Stimulated activated naive CD8-positive, alpha-beta T cell treated with anti-CD3 and anti-CD28 coated beads, Interleukin-15, Interleukin-2, amounts not matched to agents 100 ng/mL and 50 ng/mL, for 24 hours (primary cell): ENCODE measurements around the gene RAPGEF1.

ENCODE experiments used
- H3K27ac Mint-ChIP-seq: one replicate; pipeline ENCODE4 v1.8.0; 2021; ENCODE audit warnings: mild to moderate bottlenecking, mixed read lengths
- H3K27me3 Mint-ChIP-seq: one replicate; pipeline ENCODE4 v1.8.0; 2021; ENCODE audit warnings: mixed read lengths
- H3K36me3 Mint-ChIP-seq: one replicate; pipeline ENCODE4 v1.8.0; 2021; ENCODE audit warnings: low read depth, mixed read lengths
- H3K4me1 Mint-ChIP-seq: one replicate; pipeline ENCODE4 v1.8.0; 2021; ENCODE audit warnings: low read depth, mixed read lengths
- H3K4me3 Mint-ChIP-seq: one replicate; pipeline ENCODE4 v1.8.0; 2021; ENCODE audit warnings: mild to moderate bottlenecking, mixed read lengths
- H3K9me3 Mint-ChIP-seq: one replicate; pipeline ENCODE4 v1.8.0; 2021; ENCODE audit warnings: mixed read lengths

RAPGEF1 gene

DNA sequence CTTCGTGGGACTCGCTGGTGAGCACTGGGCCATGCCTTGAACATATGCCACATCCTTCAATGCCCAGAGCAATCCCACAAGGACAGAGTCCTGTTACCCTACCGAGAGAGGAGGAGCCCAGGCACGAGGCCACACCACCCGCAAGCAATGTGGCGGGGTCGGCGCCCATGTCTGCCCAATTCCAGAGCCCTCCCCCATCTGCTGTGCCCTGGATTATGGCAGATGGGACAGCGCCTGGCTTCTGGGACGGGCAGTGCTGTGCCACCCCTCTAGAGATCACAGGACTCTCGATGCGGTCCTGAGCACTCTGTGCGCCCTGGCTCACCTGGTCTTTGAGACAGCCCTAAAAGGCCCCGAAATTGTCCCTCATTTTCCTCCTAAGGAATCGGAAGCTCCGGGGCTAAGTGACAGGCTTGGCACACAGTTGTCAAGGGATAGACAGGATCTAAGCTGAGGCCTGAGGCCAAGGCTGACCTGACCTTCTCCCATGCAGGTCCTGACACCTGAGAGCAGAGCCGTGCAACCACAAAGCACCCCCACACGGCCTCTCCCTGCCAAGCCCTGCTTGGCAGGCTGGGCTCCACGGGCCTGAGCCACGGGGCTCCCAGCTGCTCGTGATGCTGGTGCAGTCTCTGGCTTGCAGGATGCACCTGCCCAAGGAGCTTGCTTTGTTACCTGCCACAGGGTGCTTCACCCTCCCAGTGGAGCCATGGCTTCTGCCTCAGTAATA is 145.8 kb downstream of the RAPGEF1 start:
- Mint-ChIP-seq H3K4me3 (no peak overlapping the region), H3K27me3 (no peaks in the 10 kb centered on the region), H3K27ac (no peak overlapping the region), H3K4me1 (peaks cover 18% of the 10 kb centered on the region), H3K36me3 (peaks cover 38% of the 10 kb centered on the region), H3K9me3 (no peaks in the 10 kb centered on the region)

DNA sequence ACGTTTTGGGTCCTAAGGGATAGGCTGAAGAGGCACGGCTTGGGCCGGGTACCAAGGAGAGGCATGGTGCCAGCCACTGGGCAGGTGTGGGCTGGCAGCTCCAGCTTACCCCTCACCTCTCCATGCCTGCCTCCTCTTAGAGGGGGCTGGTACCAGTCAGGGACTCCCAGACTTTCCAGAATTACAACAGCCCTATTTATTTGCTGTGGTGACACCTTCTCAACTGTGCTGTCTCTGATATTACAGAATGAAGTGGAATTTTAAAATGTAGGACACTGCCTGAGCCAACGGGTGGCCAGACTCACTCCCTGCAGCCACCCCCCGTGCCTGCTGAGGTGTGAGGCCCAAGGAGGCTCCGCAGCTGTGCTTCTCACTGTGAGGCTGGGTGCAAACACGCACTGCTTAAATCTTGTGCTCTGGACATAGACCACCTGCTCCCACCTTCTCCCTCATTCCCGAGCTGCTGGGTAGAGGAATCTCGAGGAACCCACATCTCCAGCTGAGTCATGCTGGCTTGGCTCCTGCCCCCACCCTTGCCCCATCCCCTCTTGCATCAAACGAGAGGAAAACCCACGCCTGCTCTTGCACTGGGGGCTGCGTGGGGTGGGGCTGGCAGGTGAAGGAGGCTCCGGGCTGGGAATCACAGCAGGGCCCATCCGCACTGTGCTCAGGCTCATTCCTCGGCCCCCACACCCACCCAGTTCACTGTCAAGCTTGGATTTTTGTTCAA is 146.6 kb downstream of the RAPGEF1 start:
- Mint-ChIP-seq H3K4me1 (peaks cover 18% of the 10 kb centered on the region), H3K4me3 (no peak overlapping the region), H3K27ac (no peak overlapping the region), H3K9me3 (no peaks in the 10 kb centered on the region), H3K36me3 (peaks cover 42% of the 10 kb centered on the region), H3K27me3 (no peaks in the 10 kb centered on the region)

DNA sequence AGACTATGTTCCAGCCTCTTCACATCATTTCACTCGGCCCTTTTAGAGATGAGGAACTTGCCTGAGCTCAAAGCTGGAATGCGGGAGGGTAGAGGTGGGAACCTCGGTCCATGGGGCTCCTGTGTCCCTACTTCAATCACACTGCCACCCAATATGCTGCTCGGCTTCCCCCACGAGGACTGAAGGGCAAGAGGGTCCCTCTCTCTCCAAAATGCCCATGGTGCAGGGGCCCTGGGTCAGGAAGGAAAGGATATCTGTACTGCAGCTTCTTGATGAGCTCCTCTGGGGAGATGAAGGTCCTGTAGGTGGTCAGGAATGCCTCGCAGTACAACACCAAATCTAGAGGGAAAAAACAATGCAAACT is 148.0 kb downstream of the RAPGEF1 start:
- Mint-ChIP-seq H3K27ac (no peak overlapping the region), H3K27me3 (no peaks in the 10 kb centered on the region), H3K36me3 (peaks cover 50% of the 10 kb centered on the region), H3K9me3 (no peaks in the 10 kb centered on the region), H3K4me1 (peaks cover 23% of the 10 kb centered on the region), H3K4me3 (no peak overlapping the region)

DNA sequence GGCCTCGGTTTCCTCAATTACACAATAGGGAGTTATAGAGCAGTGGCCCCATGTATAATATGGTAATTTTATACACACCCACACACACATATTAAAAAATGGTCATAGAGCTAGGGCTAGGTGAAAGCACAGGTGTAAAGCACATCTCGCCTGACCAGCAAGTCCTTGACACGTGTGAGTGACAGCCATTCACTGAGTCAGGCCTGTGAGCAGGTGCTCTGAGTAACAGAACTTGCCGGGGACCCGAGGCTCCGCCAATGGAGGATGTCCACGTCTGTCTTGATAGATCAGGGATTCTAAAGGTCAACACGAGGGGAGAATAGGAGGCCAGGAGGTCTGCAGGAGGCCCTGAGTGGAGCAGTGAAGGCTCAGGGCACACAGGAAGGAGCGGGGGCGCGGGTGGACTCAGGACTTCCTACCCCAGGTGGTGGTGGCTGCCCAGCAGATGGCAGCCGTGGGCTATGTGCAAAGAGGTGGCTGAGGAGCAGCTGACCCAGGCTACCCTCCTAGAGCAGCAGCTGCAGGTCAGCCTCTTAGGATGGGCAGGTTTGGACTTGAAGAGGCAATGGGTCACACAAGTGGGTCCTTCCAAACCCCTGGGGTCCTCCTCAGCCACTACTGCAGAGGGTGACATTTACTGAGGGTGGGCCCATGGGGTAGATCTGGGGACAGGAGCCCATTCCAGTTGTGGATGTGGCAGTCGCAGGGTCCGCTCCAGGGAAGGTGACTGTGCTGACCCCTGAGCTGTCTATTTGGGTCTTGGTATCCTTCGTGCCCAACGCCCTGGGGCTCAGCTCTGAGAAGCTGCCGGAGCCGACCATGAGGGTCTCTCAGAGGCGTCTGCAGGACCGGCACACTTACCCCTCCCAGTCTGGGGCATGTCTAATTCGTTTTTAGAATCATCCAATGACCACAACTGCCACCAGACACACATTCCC is 148.7 kb downstream of the RAPGEF1 start:
- Mint-ChIP-seq H3K36me3 (peaks cover 48% of the 10 kb centered on the region), H3K4me1 (peaks cover 25% of the 10 kb centered on the region), H3K27ac (peak overlapping the region; percentile 46), H3K9me3 (no peaks in the 10 kb centered on the region), H3K27me3 (no peaks in the 10 kb centered on the region), H3K4me3 (peak overlapping the region; percentile 44)

DNA sequence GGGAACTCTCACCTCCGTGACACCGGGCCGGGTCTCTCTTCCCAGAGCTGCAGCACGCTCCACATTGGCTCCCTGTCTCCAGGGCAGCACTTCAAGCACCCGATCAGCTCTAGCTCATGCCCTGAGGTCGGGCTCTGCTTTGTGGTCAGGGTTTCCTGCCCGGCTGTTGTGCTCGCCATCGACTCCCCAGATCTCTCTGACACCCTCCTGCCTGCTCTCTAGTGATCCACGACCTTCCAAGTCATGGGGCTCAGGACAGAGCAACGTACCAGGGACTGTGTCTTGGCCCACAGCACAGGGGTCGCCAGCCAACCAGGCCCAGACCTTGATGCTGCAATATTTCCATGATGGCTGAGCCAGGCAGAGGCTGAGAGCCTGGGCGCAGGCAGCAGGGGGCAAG is 149.4 kb downstream of the RAPGEF1 start:
- H3K9me3 Mint-ChIP-seq = no peaks in the 10 kb centered on the region
- H3K4me3 Mint-ChIP-seq = no peak overlapping the region
- H3K4me1 Mint-ChIP-seq = peaks cover 33% of the 10 kb centered on the region
- peaks cover 44% of the 10 kb centered on the region for H3K36me3 Mint-ChIP-seq
- peak overlapping the region; percentile 46 for H3K27ac Mint-ChIP-seq
- H3K27me3 Mint-ChIP-seq = no peaks in the 10 kb centered on the region

DNA sequence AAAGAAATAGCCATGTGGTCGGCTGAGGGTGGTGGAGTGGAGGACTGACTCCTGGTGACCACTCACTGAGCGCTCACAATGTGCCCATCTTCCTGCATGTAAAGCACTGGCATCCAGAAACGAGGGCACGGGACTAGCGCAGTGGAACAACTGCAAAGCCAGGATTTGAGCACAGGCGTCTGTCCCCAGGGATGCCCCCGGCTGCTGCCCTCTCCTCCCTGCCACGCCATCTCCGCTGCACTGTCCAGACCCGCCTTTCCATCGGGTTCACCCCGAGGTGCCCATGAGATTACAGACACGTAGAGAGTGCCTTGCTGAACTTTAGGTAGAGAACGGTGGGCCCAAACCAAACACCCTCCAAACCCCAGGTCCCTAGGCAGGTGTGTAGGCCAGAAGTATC is 149.9 kb downstream of the RAPGEF1 start:
- H3K4me1 Mint-ChIP-seq = peaks cover 37% of the 10 kb centered on the region
- H3K27me3 Mint-ChIP-seq = no peaks in the 10 kb centered on the region
- no peaks in the 10 kb centered on the region for H3K9me3 Mint-ChIP-seq

DNA sequence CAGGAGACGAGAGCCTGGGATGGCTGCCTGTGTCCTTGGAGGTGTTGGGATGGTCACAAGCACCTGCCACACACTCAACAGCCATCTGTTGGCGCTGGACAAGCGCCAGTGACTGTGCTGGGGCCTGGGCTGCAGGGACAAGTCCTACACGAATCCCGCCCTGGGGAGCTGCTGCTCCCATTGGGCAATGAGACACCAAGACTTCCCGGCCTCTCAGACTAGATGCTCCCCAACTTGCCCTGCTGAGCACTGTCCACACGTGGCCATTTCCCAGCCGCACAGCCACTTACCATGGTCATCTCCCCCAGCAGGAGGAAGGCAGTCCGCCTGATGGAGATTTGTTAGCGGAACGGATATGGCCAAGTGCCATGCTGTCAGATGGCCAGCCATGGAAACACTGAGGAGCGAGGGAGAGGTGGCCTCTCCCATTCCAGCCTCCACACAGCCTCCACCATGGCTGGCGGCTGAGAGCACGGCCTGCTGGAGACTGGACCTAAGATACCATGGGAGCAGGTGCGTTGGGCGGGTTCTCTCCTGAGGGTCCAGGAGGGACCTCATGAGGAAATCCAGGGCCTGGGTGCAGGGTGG is 150.7 kb downstream of the RAPGEF1 start:
- no peaks in the 10 kb centered on the region for H3K27me3 Mint-ChIP-seq
- H3K4me3 Mint-ChIP-seq = no peak overlapping the region
- H3K27ac Mint-ChIP-seq = no peak overlapping the region
- H3K36me3 Mint-ChIP-seq = peaks cover 49% of the 10 kb centered on the region
- H3K4me1 Mint-ChIP-seq = peaks cover 44% of the 10 kb centered on the region
- no peaks in the 10 kb centered on the region for H3K9me3 Mint-ChIP-seq

More for the DNA sequence above, 149.9 kb downstream of the RAPGEF1 start:
- Mint-ChIP-seq H3K4me3 (no peak overlapping the region), H3K27ac (peak overlapping the region; percentile 46), H3K36me3 (peaks cover 46% of the 10 kb centered on the region)

DNA sequence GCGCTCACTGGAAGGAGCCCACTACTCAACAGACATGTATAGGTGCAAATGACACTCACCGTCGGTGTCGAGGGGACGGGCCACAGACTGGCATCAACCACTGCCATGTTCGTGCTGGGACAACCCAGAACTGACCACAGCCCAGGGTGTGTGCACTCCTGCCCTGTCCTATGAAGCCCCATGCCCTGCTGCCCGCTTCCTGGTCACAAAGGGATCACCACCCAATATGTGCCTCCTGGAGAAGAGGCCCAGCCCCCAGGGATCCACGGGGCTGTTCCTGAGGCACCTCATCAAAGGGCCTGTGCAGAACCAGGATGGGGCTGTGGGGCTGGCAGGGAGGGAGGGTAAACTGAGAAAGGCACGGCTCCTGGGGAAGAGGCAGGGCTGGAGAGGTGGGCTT is 151.5 kb downstream of the RAPGEF1 start:
- Mint-ChIP-seq H3K27me3 (no peaks in the 10 kb centered on the region), H3K9me3 (no peaks in the 10 kb centered on the region), H3K36me3 (peaks cover 53% of the 10 kb centered on the region), H3K27ac (no peak overlapping the region), H3K4me3 (no peak overlapping the region), H3K4me1 (peaks cover 44% of the 10 kb centered on the region)

DNA sequence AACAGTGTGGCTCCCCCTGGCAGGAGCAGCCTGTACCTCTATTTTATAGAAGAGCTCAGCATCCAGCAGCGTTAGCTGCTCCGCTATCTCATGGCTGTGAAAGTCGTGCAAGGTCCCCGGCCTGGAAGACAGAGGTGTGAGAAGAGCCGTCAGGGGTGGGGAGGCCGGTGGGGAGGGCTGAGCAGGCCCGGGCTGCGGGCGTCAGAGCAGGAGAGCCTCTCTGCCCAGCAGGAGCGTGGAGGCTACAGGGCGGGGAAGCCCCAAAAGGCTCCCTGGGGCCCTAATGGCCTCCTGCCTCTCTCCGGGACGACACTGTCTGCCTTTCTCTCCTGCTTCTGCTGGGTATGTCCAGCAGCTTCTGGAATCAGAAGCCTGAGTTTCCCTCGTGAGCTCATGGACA is 152.0 kb downstream of the RAPGEF1 start:
- Mint-ChIP-seq H3K27ac (no peak overlapping the region), H3K4me1 (peaks cover 44% of the 10 kb centered on the region), H3K27me3 (no peaks in the 10 kb centered on the region), H3K4me3 (no peak overlapping the region), H3K9me3 (no peaks in the 10 kb centered on the region), H3K36me3 (peaks cover 53% of the 10 kb centered on the region)

DNA sequence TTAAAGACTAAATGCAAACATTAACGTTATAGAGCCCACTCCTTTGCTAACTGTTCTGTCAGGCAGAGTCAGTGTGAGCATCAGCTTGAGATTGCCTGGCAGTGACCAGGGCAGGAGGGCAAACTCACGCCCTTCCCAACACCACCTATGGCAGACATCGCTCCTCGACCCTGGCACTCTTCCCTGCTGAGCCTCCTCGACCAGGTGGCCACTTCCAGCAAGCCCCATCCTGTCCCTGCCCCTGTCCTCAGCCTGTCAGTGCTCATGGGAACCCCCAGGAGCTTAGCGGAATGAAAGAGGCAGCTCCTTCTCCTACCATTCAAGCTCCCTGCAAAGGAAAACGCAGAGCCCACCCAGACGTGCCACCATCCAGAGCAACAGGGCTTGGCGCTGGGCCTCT is 152.5 kb downstream of the RAPGEF1 start:
- no peak overlapping the region for H3K4me3 Mint-ChIP-seq
- no peaks in the 10 kb centered on the region for H3K9me3 Mint-ChIP-seq
- peak overlapping the region; percentile 57 for H3K27ac Mint-ChIP-seq
- peaks cover 53% of the 10 kb centered on the region for H3K36me3 Mint-ChIP-seq
- peaks cover 44% of the 10 kb centered on the region for H3K4me1 Mint-ChIP-seq
- H3K27me3 Mint-ChIP-seq = no peaks in the 10 kb centered on the region

DNA sequence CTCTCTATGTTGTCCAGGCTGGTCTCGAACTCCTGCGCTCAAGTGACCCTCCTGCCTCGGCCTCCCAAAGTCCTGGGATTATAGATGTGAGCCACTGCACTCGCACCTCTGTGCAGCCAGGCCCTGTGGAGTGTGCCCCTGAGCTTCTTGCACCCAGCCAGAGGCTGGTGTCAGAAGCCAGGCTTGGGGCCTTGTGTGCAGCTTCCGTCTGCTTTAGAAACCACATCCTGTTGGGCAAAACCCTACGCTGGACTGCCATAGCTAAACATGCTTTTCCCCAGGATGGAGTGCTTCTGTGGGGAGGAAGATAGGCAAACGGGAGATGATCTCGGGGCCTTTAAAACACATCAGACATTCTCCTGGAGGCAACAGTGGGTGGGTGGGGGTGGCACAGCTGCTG is 154.5 kb downstream of the RAPGEF1 start:
- H3K9me3 Mint-ChIP-seq = no peaks in the 10 kb centered on the region
- H3K27me3 Mint-ChIP-seq = no peaks in the 10 kb centered on the region
- H3K4me1 Mint-ChIP-seq = peaks cover 29% of the 10 kb centered on the region
- H3K4me3 Mint-ChIP-seq = peak overlapping the region; percentile 47
- H3K27ac Mint-ChIP-seq = peak overlapping the region; percentile 77
- H3K36me3 Mint-ChIP-seq = peaks cover 38% of the 10 kb centered on the region

DNA sequence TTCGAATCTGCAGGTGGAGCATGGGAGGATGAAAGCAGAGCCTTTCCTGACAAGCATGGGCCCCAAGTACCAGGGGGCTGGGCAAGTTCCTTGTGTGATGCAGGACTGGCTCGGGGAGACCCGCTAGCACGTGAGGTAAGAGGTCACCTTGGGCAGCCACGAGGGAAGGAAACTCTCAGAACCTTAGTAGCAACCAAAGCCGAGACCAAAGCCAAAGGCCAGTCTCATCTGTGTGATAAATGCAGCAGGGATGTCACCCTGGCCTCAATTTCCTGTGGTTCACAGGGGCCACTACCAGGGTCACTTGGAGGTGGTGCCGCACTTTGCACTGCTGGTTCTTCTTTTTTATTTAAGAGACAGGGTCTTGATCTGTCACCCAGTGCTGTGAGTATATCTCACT is 155.0 kb downstream of the RAPGEF1 start:
- H3K36me3 Mint-ChIP-seq = peaks cover 33% of the 10 kb centered on the region
- H3K4me3 Mint-ChIP-seq = peak overlapping the region; percentile 47
- H3K27ac Mint-ChIP-seq = peak overlapping the region; percentile 77
- no peaks in the 10 kb centered on the region for H3K9me3 Mint-ChIP-seq
- H3K4me1 Mint-ChIP-seq = peaks cover 27% of the 10 kb centered on the region
- H3K27me3 Mint-ChIP-seq = no peaks in the 10 kb centered on the region

DNA sequence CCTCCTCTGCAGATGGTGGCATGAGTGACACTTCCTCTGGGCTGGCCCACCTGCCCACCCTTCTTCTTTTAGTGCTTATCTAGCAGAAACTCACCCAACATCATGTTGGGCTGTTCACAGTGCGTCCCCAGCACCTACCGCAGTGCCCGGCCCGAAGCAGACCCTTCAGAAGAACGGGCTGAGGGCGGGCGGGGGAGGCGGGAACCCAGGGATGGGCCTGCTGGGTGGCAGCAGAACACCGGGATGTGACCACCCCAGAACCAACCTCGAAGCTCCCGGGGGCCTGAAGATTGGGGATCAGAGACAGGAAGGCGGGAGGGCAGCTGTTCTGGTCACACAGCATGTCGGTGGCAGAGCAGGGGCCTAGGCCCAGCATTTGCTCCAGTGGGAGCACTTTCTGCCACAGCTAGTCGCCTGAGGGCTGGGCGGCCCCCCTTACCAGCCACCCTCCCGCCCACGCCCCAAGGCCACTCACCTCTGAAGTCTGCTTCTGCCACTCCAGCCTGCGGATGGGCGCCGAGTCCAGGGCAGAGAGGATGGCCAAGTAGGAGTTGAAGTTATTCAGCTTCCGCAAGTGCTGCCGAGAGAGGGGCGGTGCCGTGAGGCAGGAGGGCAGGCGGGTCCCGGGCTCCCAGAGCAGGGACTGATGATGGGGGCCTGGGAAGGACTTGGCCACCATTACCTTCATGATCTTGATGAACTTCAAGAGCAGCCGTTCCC is 155.9 kb downstream of the RAPGEF1 start:
- H3K27ac Mint-ChIP-seq = no peak overlapping the region
- peaks cover 34% of the 10 kb centered on the region for H3K4me1 Mint-ChIP-seq

DNA sequence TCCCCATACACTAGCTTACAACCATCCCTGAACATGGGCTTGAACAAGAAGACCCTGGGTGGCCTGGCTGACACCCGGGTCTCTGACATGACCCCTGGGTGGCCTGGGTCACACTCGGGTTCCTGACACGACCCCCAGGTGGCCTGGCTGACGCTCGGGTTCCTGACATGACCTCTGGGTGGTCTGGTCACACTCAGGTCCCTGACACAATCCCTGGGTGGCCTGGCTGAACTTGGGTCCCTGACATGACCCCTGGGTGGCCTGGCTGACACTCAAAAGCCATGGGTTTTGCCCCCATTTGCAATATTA is 156.6 kb downstream of the RAPGEF1 start:
- H3K4me3 Mint-ChIP-seq = no peak overlapping the region
- H3K27me3 Mint-ChIP-seq = no peaks in the 10 kb centered on the region
- no peaks in the 10 kb centered on the region for H3K9me3 Mint-ChIP-seq
- peaks cover 39% of the 10 kb centered on the region for H3K36me3 Mint-ChIP-seq
- no peak overlapping the region for H3K27ac Mint-ChIP-seq
- peaks cover 40% of the 10 kb centered on the region for H3K4me1 Mint-ChIP-seq

More for the DNA sequence above, 155.9 kb downstream of the RAPGEF1 start:
- H3K27me3 Mint-ChIP-seq = no peaks in the 10 kb centered on the region
- peaks cover 35% of the 10 kb centered on the region for H3K36me3 Mint-ChIP-seq
- no peak overlapping the region for H3K4me3 Mint-ChIP-seq
- H3K9me3 Mint-ChIP-seq = no peaks in the 10 kb centered on the region
